SK-N-SH treated with all-trans-retinoic acid at 6 μM for 48 hours (cell line): ENCODE data around the gene NTSR1.

Experiments used
- ARNTL ChIP-seq: fragments of 450-650 bp; formaldehyde crosslinking; IDR thresholded peaks from 2 replicates; pipeline ENCODE4 v1.5.0; 2020; ENCODE audit warnings: low read depth, mild to moderate bottlenecking, moderate library complexity, borderline replicate concordance
- GLIS3 ChIP-seq: fragments of 250-450 bp; sonication (Bioruptor Pico); IDR thresholded peaks from 2 replicates; pipeline ENCODE4 v1.5.0; 2020; ENCODE audit warnings: mild to moderate bottlenecking, moderate library complexity
- OSR1 ChIP-seq: fragments of 250-450 bp; sonication (Bioruptor Pico); IDR thresholded peaks from 2 replicates; pipeline ENCODE4 v1.8.0; 2022; ENCODE audit warnings: moderate library complexity, mild to moderate bottlenecking, inconsistent platforms
- TSHZ2 ChIP-seq: fragments of 250-450 bp; sonication (Bioruptor Pico); IDR thresholded peaks from 2 replicates; pipeline ENCODE4 v1.5.0; 2020; ENCODE audit warnings: mild to moderate bottlenecking, moderate library complexity
- ZNF8 ChIP-seq: fragments of 450-650 bp; formaldehyde crosslinking; IDR thresholded peaks from 2 replicates; pipeline ENCODE4 v1.5.0; 2020; ENCODE audit warnings: mild to moderate bottlenecking, moderate library complexity

- TF ChIP-seq ARNTL, result no peak
- no peak for TF ChIP-seq ZNF8 (CRISPR knock-in tag)
- TF ChIP-seq TSHZ2 (CRISPR knock-in tag), result no peak
- no peak for TF ChIP-seq GLIS3 (CRISPR knock-in tag)
- no peak for TF ChIP-seq OSR1 (CRISPR knock-in tag)
These were observed 66.6 kb downstream of the NTSR1 start for GRCh38 chr20:62775206-62775605.
